Panc1 (cell line): Measurements from ENCODE around the gene EFCAB11. TPM values are rescaled to one million over a fixed set of nuclear protein-coding genes. Genes with fewer than 3 reads are reported as not detected.

ENCODE experiments used
- ATAC-seq: fragments of 200-7000 bp; cut with Tn5 transposase; 2 replicates; pipeline ENCODE4 v1.9.1; 2020; ENCODE audit warnings: mild to moderate bottlenecking, moderate library complexity
- BruUV-seq: library from RNA; stranded (reverse); fragments of 400-500 nt; replicated peaks from 2 replicates; lab custom pipeline; 2021; lab: Mats Ljungman, UMichigan
- CTCF ChIA-PET: fragments of 300-600 bp; sonication (Branson Sonifier 250); formaldehyde crosslinking; loops from one replicate; lab custom pipeline; 2022; ENCODE audit warnings: antibody characterized with exemption; lab: Charles Lee
- POLR2A ChIA-PET: fragments of 300-600 bp; sonication (Branson Sonifier 250); formaldehyde crosslinking; loops from one replicate; lab custom pipeline; 2022; ENCODE audit warnings: antibody characterized with exemption; lab: Charles Lee
- DNase-seq: peaks from one replicate; pipeline ENCODE4 v3.0.0-alpha.2; 2010; ENCODE audit warnings: low read depth, low spot score
- H3K27ac ChIP-seq: 2 replicates; pipeline ENCODE4 v1.5.1; 2011; ENCODE audit warnings: mild to moderate bottlenecking, low read length, inconsistent platforms
- H3K27me3 ChIP-seq: fragments of 200-500 bp; sonication (Bioruptor generic); 2 replicates; pipeline ENCODE4 v1.6.0; 2014; ENCODE audit warnings: low read length, inconsistent platforms; ENCODE audit not compliant: control insufficient read depth, insufficient read depth
- H3K36me3 ChIP-seq: fragments of 200-500 bp; sonication (Bioruptor generic); 2 replicates; pipeline ENCODE4 v1.5.1; 2014; ENCODE audit warnings: inconsistent platforms, mild to moderate bottlenecking, low read length, moderate library complexity; ENCODE audit not compliant: control insufficient read depth, insufficient read depth
- H3K4me1 ChIP-seq: 2 replicates; pipeline ENCODE4 v1.5.1; 2011; ENCODE audit warnings: inconsistent platforms, mild to moderate bottlenecking, low read length, moderate library complexity; ENCODE audit not compliant: control insufficient read depth, insufficient read depth
- H3K4me3 ChIP-seq, 2 experiments: 2 replicates each; pipeline ENCODE4 v1.5.1; 2011 to 2012; ENCODE audit warnings: low read depth in 2 of 2, low read length in 2 of 2, mild to moderate bottlenecking in 2 of 2, inconsistent platforms in 1 of 2, moderate library complexity in 1 of 2
- H3K9me3 ChIP-seq: fragments of 200-500 bp; sonication (Bioruptor generic); 2 replicates; pipeline ENCODE4 v1.5.1; 2014; ENCODE audit warnings: low read depth, mild to moderate bottlenecking, inconsistent platforms, low read length, moderate library complexity; ENCODE audit not compliant: control insufficient read depth, insufficient read depth
- CTCF ChIP-seq: fragments of 450-650 bp; IDR thresholded peaks from 2 replicates; pipeline ENCODE4 v1.5.1; 2017; ENCODE audit warnings: mild to moderate bottlenecking
- POLR2AphosphoS5 ChIP-seq: IDR thresholded peaks from 2 replicates; pipeline ENCODE4 v1.6.1; 2012; ENCODE audit warnings: mild to moderate bottlenecking, low read depth, low read length, moderate library complexity
- SIN3A ChIP-seq: IDR thresholded peaks from 2 replicates; pipeline ENCODE4 v1.6.1; 2012; ENCODE audit warnings: low read depth, mild to moderate bottlenecking, low read length, moderate library complexity, borderline replicate concordance; ENCODE audit not compliant: insufficient read depth
- TCF7L2 ChIP-seq: IDR thresholded peaks from 2 replicates; pipeline ENCODE4 v1.6.1; 2011; ENCODE audit warnings: mild to moderate bottlenecking, low read depth, low read length, inconsistent platforms
- in situ Hi-C: cut with HindIII; loops from 2 replicates; pipeline ENCODE4 v1.10.0; 2016; ENCODE audit warnings: low sequenced_read_pairs, low pct_unique_long_range_greater_than_20kb
- intact Hi-C: fragments of 100-400 bp; cut with micrococcal nuclease; formaldehyde crosslinking; loops from one replicate; pipeline ENCODE4 v1.10.0; 2022; ENCODE audit not compliant: unreplicated experiment
- total RNA-seq: library from RNA; stranded (reverse); gene quantifications from one replicate; pipeline ENCODE4 v1.2.1, GENCODE V29; 2021; ENCODE audit not compliant: unreplicated experiment
- TF ChIP-seq, protein P1 (sequence below), 2 experiments: IDR thresholded peaks; 2 replicates each; pipeline ENCODE4 v1.6.1; 2011 to 2012; ENCODE audit warnings: low read depth in 2 of 2, control low read depth in 1 of 2, low read length in 1 of 2, mild to moderate bottlenecking in 1 of 2, moderate library complexity in 1 of 2; ENCODE audit not compliant: insufficient read depth in 1 of 2

The EFCAB11 gene
- total RNA-seq, 1 experiment from 2014 or later, result 12.3 TPM

DNA sequence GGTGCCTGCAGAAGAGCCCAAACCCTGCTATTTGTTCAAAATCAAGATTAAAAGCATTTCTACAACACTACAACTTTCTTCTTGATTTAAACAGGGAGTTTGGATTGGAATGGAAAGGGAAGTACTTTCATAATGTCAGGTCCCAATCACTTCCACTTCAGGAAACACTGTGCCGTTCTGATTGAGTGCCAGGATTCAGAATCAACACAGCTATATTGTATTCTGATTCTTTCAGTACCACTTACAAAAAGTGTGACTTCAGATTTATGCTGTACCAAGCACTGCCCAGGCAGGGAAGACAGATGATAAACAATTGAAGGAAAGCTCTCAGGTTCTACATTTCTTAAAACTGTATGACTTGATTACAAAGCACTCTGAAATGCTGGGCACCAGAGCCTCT lies 4.4 kb upstream of the EFCAB11 start:
- intact Hi-C loops (no loop called here), in situ Hi-C loops (no loop called here)
- ATAC-seq (no peak), DNase-seq (no peak)
- H3K27me3 ChIP-seq, result no peaks in the 10 kb centered on the region
- TF ChIP-seq SIN3A (no peak), CTCF (no peak), TCF7L2 (no peak), POLR2AphosphoS5 (no peak)
- TF ChIP-seq, protein P1, sequence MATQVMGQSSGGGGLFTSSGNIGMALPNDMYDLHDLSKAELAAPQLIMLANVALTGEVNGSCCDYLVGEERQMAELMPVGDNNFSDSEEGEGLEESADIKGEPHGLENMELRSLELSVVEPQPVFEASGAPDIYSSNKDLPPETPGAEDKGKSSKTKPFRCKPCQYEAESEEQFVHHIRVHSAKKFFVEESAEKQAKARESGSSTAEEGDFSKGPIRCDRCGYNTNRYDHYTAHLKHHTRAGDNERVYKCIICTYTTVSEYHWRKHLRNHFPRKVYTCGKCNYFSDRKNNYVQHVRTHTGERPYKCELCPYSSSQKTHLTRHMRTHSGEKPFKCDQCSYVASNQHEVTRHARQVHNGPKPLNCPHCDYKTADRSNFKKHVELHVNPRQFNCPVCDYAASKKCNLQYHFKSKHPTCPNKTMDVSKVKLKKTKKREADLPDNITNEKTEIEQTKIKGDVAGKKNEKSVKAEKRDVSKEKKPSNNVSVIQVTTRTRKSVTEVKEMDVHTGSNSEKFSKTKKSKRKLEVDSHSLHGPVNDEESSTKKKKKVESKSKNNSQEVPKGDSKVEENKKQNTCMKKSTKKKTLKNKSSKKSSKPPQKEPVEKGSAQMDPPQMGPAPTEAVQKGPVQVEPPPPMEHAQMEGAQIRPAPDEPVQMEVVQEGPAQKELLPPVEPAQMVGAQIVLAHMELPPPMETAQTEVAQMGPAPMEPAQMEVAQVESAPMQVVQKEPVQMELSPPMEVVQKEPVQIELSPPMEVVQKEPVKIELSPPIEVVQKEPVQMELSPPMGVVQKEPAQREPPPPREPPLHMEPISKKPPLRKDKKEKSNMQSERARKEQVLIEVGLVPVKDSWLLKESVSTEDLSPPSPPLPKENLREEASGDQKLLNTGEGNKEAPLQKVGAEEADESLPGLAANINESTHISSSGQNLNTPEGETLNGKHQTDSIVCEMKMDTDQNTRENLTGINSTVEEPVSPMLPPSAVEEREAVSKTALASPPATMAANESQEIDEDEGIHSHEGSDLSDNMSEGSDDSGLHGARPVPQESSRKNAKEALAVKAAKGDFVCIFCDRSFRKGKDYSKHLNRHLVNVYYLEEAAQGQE (IDR thresholded peaks at IDR 0.05; ENCODE audit: insufficient read depth in 1 of 2, low read depth in 2 of 2, low read length in 1 of 2), result no peak
- BruUV-seq, result no TSS peak
- ChIA-PET POLR2A (interaction anchor here (0.6 kb wide), 1 partner anchor 299 kb away, joined by 3 read pairs; no protein-coding TSS in a partner anchor), CTCF (no interaction called here)
- H3K27ac ChIP-seq, result no peak overlapping the region
- no peak overlapping the region for H3K4me3 ChIP-seq
- peaks cover 7% of the 10 kb centered on the region for H3K36me3 ChIP-seq
- no peaks in the 10 kb centered on the region for H3K9me3 ChIP-seq
- H3K4me1 ChIP-seq, result peaks cover 6% of the 10 kb centered on the region; the same call in 1 of the 2 replicates

DNA sequence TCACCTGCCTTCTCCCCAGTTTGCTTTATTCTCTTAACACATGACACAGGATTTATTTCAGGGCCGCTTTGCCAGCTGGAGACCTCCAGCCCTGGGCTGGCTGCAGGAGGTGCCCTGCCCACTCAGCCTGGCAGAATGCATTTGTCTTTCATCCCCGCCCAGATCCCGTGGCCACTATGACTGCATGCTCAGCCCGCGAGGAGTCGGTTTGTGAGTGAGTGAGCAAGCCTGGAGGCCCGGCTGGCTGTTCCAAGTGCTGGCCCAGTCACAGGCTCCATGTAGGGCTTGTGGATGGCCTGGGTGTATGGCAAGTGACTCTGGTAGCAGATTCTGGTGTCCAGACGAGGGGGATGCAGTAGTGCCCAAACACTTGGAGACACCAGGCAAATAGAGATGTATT lies 3.3 kb upstream of the EFCAB11 start:
- intact Hi-C loops, result no loop called here
- POLR2A ChIA-PET, result no interaction called here
- Histone ChIP-seq H3K36me3 (peaks cover 3% of the 10 kb centered on the region), H3K9me3 (no peaks in the 10 kb centered on the region), H3K27me3 (no peaks in the 10 kb centered on the region), H3K4me3 (no peak overlapping the region), H3K4me1 (peaks cover 10% of the 10 kb centered on the region), H3K27ac (no peak overlapping the region)
- BruUV-seq, result no TSS peak
- CTCF ChIA-PET, result no interaction called here
- in situ Hi-C loops, result no loop called here
- no peak for ATAC-seq
- no peak for DNase-seq
- TF ChIP-seq, protein P1 (IDR thresholded peaks at IDR 0.05; ENCODE audit: insufficient read depth in 1 of 2, low read depth in 2 of 2, low read length in 1 of 2), result no peak
- TF ChIP-seq CTCF (no peak), SIN3A (no peak), TCF7L2 (no peak), POLR2AphosphoS5 (no peak)
